Lung (tissue), 12 donors: Measurements from ENCODE around the gene LIPG. TPM values are rescaled to one million over a fixed set of nuclear protein-coding genes. Genes with fewer than 3 reads are reported as not detected.

ENCODE experiments used
- ATAC-seq: fragments of 200-7000 bp; cut with Tn5 transposase; one replicate; pipeline ENCODE4 v1.9.1; 2020; ENCODE audit warnings: moderate number of reproducible peaks; ENCODE audit not compliant: insufficient read depth, low FRiP score
- DNase-seq, 3 donors: peaks; one replicate each; pipeline ENCODE4 v3.0.0-alpha.2; 2013 to 2017
- H3K27ac ChIP-seq, 2 donors: one replicate each; pipeline ENCODE4 v1.5.1; 2013; ENCODE audit warnings: mild to moderate bottlenecking in 2 of 2, moderate library complexity in 2 of 2, control low read depth in 1 of 2, inconsistent platforms in 1 of 2, low read depth in 1 of 2, low read length in 1 of 2
- H3K27me3 ChIP-seq, 3 donors: one replicate each; pipeline ENCODE4 v1.5.1; 2013; ENCODE audit warnings: low read length in 2 of 3; ENCODE audit not compliant: control insufficient read depth in 3 of 3, insufficient read depth in 3 of 3
- H3K36me3 ChIP-seq, 4 donors: one replicate each; pipeline ENCODE4 v1.5.1; 2013; ENCODE audit warnings: low read length in 4 of 4, mild to moderate bottlenecking in 1 of 4, moderate library complexity in 1 of 4; ENCODE audit not compliant: control insufficient read depth in 4 of 4, insufficient read depth in 4 of 4
- H3K4me1 ChIP-seq, 5 donors: one replicate each; pipeline ENCODE4 v1.5.1; 2013; ENCODE audit warnings: low read length in 5 of 5, mild to moderate bottlenecking in 2 of 5, moderate library complexity in 1 of 5; ENCODE audit not compliant: control insufficient read depth in 5 of 5, insufficient read depth in 5 of 5
- H3K4me3 ChIP-seq: one replicate; pipeline ENCODE4 v1.5.1; 2013; ENCODE audit warnings: mild to moderate bottlenecking, control low read depth, moderate library complexity
- H3K9ac ChIP-seq, 2 donors: one replicate each; pipeline ENCODE4 v1.5.1; 2013; ENCODE audit warnings: low read length in 2 of 2, control low read depth in 1 of 2; ENCODE audit not compliant: insufficient read depth in 1 of 2
- H3K9me3 ChIP-seq, 4 donors: one replicate each; pipeline ENCODE4 v1.5.1; 2013; ENCODE audit warnings: low read length in 3 of 4, mild to moderate bottlenecking in 1 of 4, moderate library complexity in 1 of 4; ENCODE audit not compliant: control insufficient read depth in 4 of 4, insufficient read depth in 3 of 4
- WGBS, 2 donors: extraction: QIAGEN DNeasy Blood & Tissue Kit; methylation state at CpG; one replicate each; pipeline ENCODE4 v1.1.7; 2013; 5-methylcytosine and 5-hydroxymethylcytosine counted together
- polyA plus RNA-seq, 2 donors: library from polyadenylated mRNA; stranded (reverse); fragments of 200-250 nt; gene quantifications; one replicate each; pipeline ENCODE4 v1.2.1, GENCODE V29; 2013
- total RNA-seq, 2 donors: library from RNA; depleted of rRNA in 1 of 2; stranded (reverse); fragments of >200 nt in 1 of 2; gene quantifications; one replicate each; pipeline ENCODE4 v1.2.1, GENCODE V29; 2014 to 2021
- TF ChIP-seq, protein P1 (sequence below): IDR thresholded peaks from 2 replicates; pipeline ENCODE4 v1.5.1; 2012; ENCODE audit warnings: mild to moderate bottlenecking; ENCODE audit errors: control extremely low read depth, extremely low read depth
- donor health status: control.
- donor health status: control.
- donor health status: Bipolar disorder and iron deficiency.
- donor health status: healthy.
- donor health status: DM: yes; HTN: yes; CAD: no.

LIPG gene
- total and polyA plus RNA-seq, 4 donors: 3.7 to 93.9 (median 9.7) TPM

DNA sequence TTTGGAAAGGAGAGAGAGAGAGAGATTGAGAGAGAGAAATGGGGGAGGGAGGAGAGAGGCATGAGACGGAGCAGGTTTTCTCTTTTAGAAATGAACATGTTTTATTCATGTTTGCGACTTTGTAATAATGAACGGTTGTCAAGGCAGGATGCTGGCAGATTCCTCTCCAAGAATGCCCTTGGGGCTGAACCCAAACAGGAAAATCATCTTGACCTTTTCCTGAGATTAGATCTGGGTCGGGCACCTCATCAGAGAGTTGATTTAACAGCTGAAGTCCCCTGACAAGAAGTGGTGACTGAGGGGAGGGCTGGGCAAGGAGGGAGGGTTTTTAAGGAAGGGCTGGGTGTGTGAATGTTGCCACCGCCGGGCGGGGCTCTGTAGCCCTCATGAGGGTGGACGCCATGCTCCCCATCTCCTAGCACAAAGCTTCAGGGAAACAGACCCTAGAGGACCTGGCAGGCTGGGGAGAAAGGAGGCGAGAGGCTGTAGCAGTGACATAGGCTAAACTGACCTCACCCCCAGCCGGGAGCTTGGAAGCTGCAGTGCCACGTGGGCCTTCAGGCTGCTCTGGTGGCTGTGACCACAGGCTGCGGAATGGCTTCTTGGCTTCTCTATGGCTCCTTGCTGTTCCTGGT, 60.0 kb downstream of the LIPG start:
- ATAC-seq (no peak), DNase-seq (no peak)
- Histone ChIP-seq H3K36me3 (no peaks in the 10 kb centered on the region), H3K9ac (no peak overlapping the region), H3K27ac (no peak overlapping the region), H3K4me3 (no peak overlapping the region), H3K9me3 (no peaks in the 10 kb centered on the region), H3K27me3 (no peaks in the 10 kb centered on the region), H3K4me1 (peaks cover 0 to 14% (median 4%) of the 10 kb centered on the region in 5 donors)
- 50% methylated on average over 11 to 12 of the region's 12 CpGs for WGBS, 2 donors
- TF ChIP-seq, protein P1, sequence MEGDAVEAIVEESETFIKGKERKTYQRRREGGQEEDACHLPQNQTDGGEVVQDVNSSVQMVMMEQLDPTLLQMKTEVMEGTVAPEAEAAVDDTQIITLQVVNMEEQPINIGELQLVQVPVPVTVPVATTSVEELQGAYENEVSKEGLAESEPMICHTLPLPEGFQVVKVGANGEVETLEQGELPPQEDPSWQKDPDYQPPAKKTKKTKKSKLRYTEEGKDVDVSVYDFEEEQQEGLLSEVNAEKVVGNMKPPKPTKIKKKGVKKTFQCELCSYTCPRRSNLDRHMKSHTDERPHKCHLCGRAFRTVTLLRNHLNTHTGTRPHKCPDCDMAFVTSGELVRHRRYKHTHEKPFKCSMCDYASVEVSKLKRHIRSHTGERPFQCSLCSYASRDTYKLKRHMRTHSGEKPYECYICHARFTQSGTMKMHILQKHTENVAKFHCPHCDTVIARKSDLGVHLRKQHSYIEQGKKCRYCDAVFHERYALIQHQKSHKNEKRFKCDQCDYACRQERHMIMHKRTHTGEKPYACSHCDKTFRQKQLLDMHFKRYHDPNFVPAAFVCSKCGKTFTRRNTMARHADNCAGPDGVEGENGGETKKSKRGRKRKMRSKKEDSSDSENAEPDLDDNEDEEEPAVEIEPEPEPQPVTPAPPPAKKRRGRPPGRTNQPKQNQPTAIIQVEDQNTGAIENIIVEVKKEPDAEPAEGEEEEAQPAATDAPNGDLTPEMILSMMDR: no peak

DNA sequence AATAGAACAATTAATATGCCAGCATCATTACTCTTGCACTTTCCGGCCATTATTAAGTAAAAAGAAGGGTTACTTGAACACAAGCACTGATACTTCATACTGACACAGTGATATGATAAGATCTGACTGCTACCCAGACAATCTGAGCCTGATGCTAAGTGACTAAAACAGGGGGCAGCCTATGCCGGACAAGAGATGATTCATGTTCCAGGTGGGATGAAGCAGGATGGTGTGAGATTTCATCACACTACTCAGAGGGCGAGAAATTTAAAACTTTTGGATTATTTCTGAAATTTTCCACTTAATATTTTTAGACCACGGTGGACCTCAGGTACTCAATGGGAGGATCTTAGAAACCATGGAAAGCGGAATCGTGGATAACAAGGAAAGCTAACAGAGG, 61.7 kb downstream of the LIPG start:
- no peak for ATAC-seq
- 91 to 92% methylated on average over 6 of the region's 6 CpGs for WGBS, 2 donors
- no peak overlapping the region for H3K27ac ChIP-seq
- TF ChIP-seq, protein P1: no peak
- H3K27me3 ChIP-seq: no peaks in the 10 kb centered on the region
- H3K4me3 ChIP-seq: no peak overlapping the region
- H3K4me1 ChIP-seq: peaks cover 0 to 17% (median 5%) of the 10 kb centered on the region in 5 donors
- no peak overlapping the region for H3K9ac ChIP-seq
- no peaks in the 10 kb centered on the region for H3K9me3 ChIP-seq
- no peaks in the 10 kb centered on the region for H3K36me3 ChIP-seq
- DNase-seq: no peak

DNA sequence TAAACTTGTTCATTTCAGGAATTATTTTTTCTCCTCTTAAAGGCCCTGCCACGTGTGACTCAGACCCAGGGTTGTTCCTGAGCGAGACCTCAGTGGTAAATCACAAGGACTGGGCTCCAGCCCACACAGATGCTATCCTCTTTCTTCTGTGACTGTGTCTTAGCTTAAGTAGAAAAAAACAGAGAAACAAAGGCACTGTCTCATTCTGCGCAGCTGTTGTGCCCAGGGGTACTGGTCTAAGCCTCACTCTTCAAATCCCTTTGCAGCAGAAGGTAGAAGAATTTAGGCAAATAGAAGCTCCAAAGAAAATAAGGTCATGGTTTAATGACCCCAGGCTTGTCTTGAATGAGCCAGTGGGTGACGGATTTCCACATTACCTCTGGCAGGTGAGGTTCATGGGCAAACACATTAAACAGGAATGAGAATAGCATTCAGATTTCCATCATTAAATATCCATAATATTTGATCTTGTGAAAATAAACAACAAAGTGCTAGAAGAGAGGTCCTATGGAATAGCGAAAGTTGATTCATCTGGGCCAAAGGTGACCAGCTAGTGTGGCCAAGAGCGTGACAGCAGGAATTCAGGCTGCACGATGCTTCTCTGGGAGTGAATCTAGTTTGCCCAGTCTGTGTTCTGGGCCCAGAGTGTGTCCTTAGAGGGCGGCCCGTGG, 63.3 kb downstream of the LIPG start:
- no peaks in the 10 kb centered on the region for H3K36me3 ChIP-seq
- H3K9ac ChIP-seq: no peak overlapping the region
- no peaks in the 10 kb centered on the region for H3K27me3 ChIP-seq
- no peaks in the 10 kb centered on the region for H3K9me3 ChIP-seq
- TF ChIP-seq, protein P1: no peak
- H3K4me3 ChIP-seq: no peak overlapping the region
- no peak for DNase-seq
- WGBS, 2 donors: 88 to 89% methylated on average over 9 of the region's 9 CpGs
- H3K4me1 ChIP-seq: peaks cover 0 to 12% (median 8%) of the 10 kb centered on the region in 5 donors
- no peak for ATAC-seq
- no peak overlapping the region for H3K27ac ChIP-seq
